SIG-M5 treated with dmso at 0.1 percent for 504 hours (cell line): ENCODE measurements around the gene MAML1.
"Not testable (repeated sequence)": the region's sequence is repeated elsewhere in the genome, so short reads cannot be mapped to it uniquely, and the experiment has no call there.

Experiments
- DNase-seq: peaks from one replicate; lab custom pipeline; 2025; ENCODE audit not compliant: unreplicated experiment; lab: John Stamatoyannopoulos, UW

Gene MAML1, protein sequence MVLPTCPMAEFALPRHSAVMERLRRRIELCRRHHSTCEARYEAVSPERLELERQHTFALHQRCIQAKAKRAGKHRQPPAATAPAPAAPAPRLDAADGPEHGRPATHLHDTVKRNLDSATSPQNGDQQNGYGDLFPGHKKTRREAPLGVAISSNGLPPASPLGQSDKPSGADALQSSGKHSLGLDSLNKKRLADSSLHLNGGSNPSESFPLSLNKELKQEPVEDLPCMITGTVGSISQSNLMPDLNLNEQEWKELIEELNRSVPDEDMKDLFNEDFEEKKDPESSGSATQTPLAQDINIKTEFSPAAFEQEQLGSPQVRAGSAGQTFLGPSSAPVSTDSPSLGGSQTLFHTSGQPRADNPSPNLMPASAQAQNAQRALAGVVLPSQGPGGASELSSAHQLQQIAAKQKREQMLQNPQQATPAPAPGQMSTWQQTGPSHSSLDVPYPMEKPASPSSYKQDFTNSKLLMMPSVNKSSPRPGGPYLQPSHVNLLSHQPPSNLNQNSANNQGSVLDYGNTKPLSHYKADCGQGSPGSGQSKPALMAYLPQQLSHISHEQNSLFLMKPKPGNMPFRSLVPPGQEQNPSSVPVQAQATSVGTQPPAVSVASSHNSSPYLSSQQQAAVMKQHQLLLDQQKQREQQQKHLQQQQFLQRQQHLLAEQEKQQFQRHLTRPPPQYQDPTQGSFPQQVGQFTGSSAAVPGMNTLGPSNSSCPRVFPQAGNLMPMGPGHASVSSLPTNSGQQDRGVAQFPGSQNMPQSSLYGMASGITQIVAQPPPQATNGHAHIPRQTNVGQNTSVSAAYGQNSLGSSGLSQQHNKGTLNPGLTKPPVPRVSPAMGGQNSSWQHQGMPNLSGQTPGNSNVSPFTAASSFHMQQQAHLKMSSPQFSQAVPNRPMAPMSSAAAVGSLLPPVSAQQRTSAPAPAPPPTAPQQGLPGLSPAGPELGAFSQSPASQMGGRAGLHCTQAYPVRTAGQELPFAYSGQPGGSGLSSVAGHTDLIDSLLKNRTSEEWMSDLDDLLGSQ

DNA sequence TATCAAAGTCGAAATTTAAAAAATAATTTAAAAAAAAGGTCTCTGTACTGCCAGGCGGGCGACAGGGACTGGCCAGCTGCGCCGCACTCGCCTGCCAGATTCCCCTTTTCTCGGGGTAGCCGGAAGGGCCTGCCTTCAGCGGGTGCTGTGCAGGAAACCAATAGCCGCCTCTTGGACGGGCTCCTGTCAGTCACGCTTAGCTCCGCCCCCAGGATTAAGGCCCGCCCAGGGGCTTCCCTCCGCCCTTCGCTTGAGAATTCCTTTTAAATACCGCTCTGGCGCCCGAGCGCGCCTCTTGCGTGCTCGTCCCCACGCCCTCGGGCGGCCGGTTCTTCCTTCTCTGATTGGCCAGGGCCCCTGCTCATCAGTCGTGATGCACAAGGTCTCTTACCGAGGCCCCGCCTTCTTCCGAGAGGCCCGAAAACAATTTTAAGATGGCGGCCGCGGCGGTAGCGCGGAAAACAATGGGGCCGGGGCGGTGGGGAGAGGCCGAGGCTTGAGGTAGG, at the start of gene MAML1:
MAML1 (plus strand) TSS at position 411 of the 506 bp plus-strand sequence. CDS start 291 bp downstream, outside the sequence.
- DNase-seq, result peak; percentile 100

DNA sequence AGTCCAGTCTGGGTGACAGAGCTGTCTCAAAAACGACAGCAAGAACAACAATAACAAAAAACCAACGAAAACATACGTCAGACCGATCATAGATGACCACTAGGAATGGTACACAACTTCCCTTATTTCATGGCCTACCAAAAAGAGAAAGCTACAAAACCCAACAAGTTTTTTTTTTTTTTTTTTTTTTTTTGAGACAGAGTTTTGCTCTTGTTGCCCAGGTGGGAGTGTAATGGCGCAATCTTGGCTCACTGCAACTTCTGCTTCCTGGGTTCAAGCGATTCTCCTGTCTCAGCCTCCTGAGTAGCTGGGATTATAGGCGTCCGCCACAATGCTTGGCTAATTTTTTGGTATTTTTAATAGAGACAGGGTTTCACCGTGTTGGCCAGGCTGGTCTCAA, 43.4 kb upstream of the MAML1 start:
- DNase-seq, result not testable (repeated sequence)

DNA sequence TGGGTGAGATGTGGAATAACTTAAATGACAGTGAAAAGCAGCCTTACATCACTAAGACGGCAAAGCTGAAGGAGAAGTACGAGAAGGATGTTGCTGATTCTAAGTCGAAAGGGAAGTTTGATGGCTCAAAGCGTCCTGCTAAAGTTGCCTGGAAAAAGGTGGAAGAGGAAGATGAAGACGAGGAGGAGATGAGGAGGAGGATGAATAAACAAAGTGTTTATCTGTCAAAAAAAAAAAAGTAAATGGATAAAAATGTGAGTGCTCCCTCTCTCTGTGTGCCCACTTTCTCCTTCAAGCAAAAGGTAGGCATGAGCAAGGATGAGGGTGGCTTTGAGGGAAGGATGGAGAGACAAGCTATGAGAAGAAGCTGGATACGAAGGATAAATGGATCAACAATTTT, 38.1 kb upstream of the MAML1 start:
- no peak for DNase-seq

DNA sequence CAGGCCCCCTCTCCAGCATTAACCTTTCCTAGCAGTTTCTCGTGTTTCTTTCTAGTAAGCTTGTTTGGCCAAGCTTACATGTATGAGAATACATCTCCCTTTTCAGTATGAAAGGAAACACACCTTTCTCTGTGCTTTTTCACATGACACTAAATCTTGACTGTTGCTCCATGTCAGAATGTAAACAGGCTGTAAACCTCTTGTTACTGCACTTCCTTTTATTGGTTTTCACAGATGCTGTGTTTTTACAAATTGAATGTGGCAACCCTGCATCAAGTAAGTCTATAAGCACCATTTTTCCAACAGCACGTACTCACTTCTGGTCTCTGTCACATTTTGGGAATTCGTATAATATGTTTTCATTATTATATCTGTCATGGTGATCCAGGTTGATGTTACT, 36.0 kb upstream of the MAML1 start:
- DNase-seq, result peak; percentile 57

DNA sequence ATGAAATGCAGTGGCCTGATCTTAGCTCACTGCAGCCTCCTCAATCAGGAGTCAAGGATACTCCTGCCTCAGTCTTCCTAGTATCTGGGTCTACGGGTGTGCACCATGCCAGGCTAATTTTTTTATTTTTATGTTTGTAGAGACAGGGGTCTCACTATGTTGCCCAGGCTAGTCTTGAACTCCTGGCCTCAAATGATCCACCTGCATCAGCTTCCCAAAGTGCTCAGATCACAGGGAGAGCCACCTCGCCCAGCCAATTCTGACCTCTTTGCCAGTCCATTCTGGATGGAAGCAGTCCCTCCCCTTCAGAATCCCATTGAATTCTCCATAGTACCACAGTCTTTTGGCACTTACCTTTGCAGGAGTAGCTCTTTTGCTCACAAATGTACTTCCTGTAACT, 35.5 kb upstream of the MAML1 start:
- DNase-seq, result no peak

DNA sequence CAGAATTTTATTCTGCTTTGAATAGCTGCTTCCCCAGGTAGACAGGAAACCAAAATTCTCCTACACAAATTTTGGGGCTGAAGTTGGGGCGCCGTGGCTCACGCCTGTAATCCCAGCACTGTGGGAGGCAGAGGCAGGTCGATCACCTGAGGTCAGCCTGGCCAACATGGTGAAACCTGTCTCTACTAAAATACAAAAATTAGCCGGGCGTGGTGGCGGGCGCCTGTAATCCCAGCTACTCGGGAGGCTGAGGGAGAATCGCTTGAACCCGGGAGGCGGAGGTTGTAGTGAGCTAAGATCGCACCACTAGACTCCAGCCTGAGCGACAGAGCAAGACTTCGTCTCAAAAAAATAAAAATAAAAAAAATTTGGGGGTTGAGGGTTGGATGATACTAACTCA, 35.1 kb upstream of the MAML1 start:
- not testable (repeated sequence) for DNase-seq

DNA sequence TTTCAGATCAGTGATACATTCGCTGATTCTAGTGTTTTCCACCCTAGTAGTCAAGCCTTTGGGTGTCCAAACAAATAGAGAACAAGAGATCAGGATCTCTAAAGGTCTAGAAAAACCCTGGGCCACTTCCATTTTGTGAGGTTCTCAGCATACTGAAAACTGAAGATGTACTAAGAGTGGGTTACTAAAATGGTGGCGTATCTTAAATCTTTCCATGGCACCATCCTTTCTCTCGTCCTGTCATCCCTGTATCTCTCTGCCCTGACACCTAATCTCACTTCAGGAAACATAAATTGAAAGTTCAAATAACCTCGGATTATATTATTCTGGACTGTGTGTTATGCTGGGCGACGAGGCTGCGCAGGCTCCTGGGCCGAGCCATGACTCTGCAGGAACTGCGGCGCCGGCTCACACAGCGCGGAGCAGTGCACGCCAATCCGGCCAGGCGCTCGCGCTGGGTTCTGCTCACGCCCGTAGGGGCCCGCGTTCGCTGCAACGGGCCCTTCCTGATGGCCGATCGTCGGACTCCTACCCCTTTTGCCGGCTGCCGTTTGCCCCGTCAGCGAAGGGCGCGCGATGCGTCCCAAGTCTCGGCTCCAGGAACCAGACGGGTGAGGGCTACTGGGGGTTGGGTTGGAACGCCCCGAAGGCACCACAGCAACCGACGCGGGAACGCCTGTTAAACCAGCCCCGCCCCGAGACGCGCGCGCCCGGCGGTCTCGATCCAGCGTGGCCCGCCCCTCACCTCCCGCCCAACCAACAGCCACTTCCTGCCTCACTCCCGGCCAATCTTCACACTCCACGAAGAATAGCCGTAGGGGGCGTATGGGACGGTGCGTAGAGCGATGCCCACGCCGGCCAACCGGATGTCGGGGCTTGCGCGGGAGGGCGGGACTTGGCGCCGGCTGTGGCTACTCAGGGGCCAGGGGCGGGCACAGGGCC, 34.4 kb upstream of the MAML1 start:
- DNase-seq, result peak; percentile 99

DNA sequence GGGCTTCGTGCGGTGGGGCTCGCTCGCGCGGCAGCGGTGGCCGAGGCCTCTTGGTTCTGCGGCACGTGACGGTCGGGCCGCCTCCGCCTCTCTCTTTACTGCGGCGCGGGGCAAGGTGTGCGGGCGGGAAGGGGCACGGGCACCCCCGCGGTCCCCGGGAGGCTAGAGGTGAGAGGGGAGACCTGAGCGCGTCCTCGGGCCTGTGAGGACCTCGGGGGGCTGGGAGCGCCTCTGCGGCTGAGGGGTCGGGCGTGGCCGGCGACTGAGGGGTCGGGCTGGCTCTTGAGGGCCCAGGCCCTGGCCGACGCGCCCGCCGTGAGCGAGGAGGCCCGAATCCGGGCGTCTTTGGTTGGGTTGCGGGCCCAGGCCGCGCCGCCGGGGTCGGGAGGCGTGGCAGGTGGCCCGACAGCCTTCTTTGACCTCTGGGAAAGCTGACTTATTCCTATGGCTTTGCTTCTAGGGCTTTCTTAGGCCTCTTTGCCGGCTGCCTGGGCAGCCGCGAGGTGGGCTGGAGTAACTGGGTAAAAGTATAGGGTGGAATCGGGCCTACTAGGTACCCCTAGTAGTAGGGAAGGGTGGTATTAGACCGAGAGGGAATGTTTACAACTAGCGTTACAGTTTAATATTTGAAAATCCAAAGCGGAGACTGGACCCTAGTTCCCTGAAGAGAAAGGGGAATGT, 33.5 kb upstream of the MAML1 start, which contains the start of gene CANX:
CANX (plus strand) TSS at position 33 of the 681 bp plus-strand sequence. CDS start 6,715 bp downstream, outside the sequence.
- DNase-seq, result no peak

DNA sequence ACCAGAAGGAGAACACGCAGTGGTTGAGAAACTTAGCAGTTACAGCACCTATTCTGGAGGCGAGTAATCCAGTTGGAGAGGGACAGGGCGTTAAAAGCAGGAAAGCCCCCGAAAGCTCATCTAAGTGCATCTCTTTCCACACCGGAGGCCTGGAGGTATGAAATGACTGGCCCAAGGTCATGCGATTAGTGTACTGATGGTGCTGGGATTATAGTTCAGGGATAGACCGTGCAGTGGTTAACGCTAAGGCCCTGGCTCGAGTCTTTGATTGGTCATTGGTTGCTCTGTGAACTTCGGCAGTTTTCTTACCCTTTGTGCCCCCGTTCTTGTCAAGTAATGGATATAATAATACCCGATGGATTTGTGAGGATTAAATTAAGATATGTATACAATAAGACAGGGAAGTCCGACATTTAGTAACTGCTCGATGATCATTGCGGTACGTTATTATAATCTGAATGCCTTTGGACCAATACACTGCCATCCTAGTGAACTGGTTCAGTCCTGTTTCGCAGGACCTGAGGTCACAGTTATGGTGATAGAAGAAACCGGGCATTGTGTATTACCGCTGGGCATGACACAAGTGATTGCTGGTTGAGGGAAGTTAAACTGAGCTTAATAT, 32.9 kb upstream of the MAML1 start:
- peak; percentile 54 for DNase-seq

DNA sequence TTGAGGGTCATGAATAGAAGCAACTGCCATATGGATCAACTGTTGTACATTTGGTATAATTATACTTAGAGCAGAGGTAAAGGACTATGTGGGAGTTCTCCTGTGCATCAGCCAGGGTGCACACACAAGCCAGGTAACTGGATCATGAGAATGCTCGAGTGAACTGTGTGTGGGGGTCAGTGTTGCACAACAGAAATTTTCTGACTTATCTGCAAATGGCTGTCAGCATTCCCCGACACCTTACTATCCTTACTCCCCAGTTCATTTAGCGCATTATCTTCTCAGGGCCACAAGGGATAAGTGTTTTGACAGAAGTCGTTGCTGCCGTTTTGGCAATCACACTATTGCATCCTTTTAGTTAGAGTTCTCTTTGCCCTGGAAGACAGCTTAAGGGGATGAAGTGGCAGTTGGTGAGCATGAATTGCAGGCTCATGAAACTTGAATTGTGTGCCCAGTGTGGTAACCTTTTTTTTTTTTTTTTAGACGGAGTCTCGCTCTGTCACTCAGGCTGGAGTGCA, 32.2 kb upstream of the MAML1 start:
- DNase-seq, result peak; percentile 73

DNA sequence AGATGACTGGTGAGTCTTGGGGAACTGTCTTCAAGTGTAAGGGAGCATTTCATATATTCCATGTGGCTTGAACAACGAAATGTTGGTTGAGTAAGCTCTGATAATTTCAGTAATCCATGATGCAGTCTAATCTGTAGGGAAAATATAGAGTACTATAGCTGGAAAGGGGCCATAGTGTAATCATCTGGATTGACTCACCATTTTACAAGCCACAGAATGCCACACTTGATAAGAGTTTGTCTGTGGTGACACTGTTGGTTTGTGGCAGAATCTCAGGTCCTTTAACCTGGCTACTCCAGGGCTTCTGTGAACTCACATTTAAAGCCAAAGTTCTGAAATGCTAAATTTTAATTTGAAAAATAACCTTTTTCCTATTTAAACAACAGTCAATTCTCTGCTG, 16.3 kb upstream of the MAML1 start:
- DNase-seq, result no peak

DNA sequence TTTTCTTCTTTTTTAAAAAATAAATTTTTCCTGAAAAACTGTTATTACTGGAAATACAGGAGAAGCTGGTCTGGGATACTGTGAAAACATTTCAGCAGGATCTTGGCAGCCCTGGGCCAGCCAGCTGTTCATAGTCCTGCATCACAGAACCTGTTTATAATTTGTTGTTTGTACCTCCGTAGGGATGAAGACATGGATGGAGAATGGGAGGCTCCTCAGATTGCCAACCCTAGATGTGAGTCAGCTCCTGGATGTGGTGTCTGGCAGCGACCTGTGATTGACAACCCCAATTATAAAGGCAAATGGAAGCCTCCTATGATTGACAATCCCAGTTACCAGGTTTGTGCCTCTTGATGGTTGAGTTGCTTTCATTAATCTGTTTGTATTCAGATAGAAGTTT, 12.4 kb upstream of the MAML1 start:
- no peak for DNase-seq

DNA sequence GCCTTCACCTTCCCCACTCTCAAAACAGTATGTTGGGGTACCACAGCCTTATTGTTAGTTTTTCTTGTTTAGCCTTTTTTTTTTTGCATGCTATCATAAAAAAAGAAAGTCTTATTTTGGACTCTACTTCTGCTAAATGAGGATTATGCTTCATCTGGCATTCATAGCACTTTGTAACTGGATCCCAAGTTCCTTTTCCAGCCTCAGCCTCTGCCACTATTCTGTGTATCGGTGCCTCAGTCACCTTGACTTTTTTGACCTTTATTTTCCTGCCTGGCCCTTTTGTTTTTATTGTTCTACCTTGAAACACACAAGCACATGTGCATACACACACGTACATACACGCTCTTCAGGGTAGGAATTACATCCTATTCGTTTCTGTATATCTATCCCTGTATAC, 8.5 kb upstream of the MAML1 start:
- DNase-seq, result no peak

DNA sequence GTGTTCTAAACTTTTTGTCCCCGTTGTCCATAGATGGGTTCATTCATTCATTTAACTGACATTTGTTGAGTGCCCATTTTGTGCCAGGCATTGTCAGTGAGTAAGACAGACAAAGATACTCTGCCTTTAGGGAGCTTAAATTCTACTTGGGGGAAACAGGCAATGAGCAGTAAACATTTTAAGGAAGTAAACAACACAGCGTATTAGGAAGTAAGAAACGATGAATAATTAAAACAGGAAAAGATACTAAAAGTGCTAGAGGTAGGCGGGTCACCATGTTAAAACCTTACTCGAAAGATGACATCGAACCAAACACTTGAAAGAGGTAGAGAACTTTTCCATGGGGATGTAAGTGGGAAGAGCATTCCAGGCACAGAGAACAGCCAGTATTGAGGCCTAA, 5.5 kb upstream of the MAML1 start:
- no peak for DNase-seq

DNA sequence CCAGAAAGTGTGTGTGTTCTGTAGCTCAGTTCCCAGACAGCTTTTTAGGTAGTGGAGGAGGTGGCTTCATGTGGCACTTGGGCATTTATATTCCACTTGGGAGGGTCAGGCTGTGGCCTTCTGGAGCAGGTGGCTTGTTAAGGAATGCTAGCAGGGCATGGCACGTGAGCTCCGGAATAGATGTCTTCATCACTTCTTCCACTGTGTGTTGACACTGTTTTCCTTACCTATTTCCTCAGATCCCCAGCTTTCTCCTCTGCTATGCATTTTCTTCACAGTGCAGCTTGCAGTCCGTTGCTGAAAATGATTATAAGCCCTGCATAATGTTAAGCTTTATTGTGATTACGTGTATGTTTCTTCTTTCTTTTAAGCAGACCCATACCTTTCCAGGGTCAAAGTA, 3.3 kb upstream of the MAML1 start:
- no peak for DNase-seq

DNA sequence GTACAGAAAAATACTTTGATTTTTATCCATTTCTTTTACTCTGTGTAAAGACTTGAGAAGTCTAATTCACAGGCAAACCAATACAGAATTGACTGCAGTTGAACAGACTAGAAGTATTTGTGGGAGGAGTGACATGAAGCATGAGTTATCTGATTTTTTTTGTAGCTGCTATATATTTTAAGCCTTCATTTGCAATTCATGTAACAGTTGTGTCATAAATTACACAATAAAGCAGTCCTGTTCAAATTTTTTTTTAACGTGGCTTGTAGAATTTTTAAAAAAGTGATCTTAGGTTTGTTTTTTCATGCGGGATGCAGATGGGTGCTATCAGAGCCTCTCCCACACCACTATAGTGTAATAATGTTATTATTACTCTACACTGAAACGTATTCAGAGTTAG, 2.9 kb upstream of the MAML1 start:
- DNase-seq, result no peak

DNA sequence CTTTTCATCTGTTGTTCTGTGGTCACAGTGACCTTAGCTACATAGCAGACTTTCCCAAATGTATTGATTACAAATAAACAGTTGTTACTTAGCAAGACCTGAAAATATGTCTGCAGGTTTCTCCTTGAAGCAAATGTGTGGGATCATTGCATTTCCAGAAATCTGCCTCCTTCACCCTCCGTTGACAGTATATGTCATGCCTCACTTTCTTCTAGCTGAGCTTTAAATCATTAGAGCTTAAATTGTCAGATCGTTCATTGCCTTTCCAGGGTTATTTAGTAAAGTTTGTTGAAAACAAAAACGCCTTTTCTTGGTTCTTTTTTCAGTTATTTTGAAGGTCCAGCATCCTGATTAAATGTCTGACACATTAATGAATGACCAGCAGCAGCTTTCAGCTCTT, 2.3 kb upstream of the MAML1 start:
- no peak for DNase-seq

DNA sequence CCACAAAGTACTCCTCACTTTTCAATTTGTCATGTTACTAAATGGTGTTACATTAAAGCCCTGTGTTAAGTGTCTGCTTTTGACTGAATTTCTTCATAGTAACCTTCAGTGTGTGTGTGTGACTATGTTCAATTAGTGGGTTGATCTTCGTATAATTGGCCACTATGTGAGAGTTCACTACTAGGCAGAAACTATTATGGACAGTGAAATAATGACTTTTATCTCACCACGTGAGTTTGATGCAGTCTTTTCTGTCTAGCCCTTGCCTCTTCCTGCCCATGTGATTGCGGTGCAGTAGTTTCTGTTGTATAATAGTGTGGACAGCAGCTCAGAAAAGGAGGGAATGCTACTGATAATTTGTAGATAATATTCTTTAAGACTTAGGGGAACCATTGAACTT, 1.8 kb upstream of the MAML1 start:
- DNase-seq, result peak; percentile 20

DNA sequence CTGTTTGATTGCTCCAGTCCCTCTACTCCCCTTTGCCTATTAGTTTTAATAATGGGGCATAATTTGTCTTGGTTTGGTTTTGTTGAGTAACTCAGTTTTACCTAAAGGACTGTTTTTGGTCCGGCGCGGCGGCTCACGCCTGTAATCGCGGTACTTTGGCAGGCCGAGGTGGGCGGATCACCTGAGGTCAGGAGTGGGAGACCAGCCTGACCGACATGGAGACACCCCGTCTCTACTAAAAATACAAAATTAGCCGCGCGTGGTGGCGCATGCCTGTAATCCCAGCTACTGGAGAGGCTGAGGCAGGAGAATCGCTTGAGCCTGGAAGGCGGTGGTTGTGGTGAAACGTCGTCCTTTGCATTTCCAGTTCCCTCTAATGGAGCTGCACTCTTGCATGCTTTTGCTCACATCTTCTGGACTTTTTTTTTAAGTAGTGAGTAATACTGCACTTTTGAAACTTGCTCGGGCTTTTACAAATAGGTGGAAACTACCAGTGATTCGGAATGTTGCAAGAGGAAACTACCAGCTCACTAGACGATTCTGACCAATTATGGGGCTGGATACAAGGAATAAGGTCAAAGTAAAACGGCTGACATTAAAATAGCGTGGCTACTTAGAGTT, 721 bp upstream of the MAML1 start:
- DNase-seq, result peak; percentile 97
